T-helper 2 cell treated with Interferon-gamma antibody and Interleukin-4, amounts not matched to agents 100 ng/mL and 5 ng/mL, for 36 hours (primary cell): ENCODE measurements around the gene TMEM201. TPM values are rescaled to one million over a fixed set of nuclear protein-coding genes. Genes with fewer than 3 reads are reported as not detected.

Source experiments
- intact Hi-C: fragments of 100-400 bp; cut with micrococcal nuclease; formaldehyde crosslinking; loops from one replicate; pipeline ENCODE4 v1.15.1; 2023
- total RNA-seq: library from RNA; stranded (reverse); gene quantifications from 2 replicates; pipeline ENCODE4 v1.2.3, GENCODE V29; 2022

Gene TMEM201
- total RNA-seq, 1 donor from 2014 or later: 23.4 TPM

GRCh38 chr1:9599741-9600140 is 11.0 kb downstream of the TMEM201 start:
- intact Hi-C loops: no loop called here

- intact Hi-C loops: no loop called here
These were observed 12.4 kb downstream of the TMEM201 start for GRCh38 chr1:9600861-9601834.

- intact Hi-C loops: no loop called here
These were observed 13.5 kb downstream of the TMEM201 start for GRCh38 chr1:9601942-9602793.

GRCh38 chr1:9602794-9603167 is 14.1 kb downstream of the TMEM201 start:
- intact Hi-C loops: no loop called here

- intact Hi-C loops: no loop called here
These were observed 14.6 kb downstream of the TMEM201 start for GRCh38 chr1:9603307-9603706.

GRCh38 chr1:9603766-9604753 is 15.3 kb downstream of the TMEM201 start:
- intact Hi-C loops: no loop called here

- intact Hi-C loops: no loop called here
These were observed 16.1 kb downstream of the TMEM201 start for GRCh38 chr1:9604836-9605235.

DNA sequence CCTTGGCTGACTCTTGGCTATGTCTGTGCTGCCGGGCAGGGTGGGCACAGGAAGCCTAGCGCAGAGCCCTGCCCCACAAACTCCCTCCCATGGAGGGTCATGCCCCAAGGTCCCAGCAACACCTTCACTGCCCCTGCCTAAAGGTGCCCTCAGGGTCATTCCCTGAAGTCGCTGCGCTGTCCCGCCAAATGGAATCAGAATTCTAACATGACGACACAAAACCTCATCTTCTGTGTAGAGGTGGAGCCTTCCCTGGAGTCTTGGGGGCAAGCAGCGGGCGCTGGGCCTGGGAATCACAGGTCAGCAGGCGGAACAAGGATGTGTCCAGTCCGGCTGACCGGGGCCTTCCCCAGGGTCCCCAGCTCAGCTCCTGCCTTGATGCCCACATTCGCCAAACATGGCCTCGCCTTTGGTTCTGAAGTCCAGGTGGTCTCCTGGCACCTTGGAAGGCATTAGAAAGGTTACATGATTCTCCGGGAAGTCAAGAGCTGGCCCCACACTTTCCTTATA is 17.3 kb downstream of the TMEM201 start:
- intact Hi-C loops: no loop called here

DNA sequence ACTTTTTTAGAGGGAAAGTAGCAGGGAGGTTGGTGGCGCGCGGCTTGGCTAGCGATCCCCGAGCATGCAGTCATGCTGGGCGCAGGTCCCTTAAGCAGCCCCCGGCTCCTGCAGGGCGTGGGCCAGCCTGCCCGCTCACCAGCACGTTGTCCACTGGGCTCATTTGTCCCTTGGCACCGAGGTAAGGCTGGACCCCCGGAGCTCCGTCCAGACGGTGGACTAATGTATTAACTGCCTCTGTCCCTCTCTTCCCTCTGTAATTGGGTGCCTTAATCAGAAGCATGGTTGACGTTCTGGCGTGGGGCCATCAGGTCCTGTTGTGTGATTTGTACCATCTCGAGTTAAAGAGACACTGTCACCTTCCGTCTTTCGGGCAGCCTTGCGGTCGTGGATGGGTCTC is 17.7 kb downstream of the TMEM201 start:
- intact Hi-C loops: no loop called here

DNA sequence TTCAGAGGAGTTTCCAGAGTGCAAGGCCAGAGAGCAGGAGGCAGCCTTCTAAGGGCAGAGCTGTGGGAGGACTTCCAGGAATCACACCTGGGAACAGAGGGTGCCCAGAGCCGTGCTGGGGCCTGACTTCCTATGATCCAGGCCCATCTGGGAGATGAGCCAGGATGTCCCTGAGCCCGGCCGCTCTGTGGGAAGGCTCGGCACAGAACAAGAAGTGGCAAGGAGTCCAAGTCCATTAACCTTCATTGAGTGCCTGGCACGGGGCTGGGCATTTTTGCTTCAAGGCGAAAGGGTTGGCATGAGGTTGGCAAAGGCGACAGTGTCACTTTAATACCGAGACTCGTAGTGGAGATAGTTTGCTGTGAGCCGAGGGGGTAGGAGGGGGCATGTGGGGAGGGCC is 18.2 kb downstream of the TMEM201 start:
- intact Hi-C loops: no loop called here

- intact Hi-C loops: no loop called here
These were observed 18.6 kb downstream of the TMEM201 start for GRCh38 chr1:9607352-9607751.

GRCh38 chr1:9609998-9610397 is 21.3 kb downstream of the TMEM201 start:
- intact Hi-C loops: no loop called here

- intact Hi-C loops: no loop called here
These were observed 21.8 kb downstream of the TMEM201 start for GRCh38 chr1:9610548-9610947.

DNA sequence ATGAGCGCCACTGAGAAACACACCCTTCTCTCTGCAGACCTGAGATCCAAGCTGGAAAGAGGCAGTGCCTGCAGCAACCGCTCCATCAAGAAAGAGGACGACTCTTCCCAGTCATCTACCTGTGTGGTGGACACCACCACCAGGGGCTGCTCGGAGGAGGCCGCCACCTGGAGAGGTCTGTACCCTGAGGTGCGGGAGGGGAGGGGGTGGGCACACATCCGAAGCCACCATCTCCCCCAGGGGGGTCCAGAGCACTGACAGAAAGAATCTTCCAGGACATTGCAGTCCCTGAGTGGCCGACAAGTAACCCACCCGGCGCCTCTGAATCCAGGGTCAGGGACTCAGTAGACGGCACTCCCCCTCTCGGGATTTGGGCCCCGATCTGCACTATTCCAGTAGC is 23.0 kb downstream of the TMEM201 start:
- intact Hi-C loops: no loop called here

GRCh38 chr1:9612162-9612845 is 23.6 kb downstream of the TMEM201 start:
- intact Hi-C loops: no loop called here

DNA sequence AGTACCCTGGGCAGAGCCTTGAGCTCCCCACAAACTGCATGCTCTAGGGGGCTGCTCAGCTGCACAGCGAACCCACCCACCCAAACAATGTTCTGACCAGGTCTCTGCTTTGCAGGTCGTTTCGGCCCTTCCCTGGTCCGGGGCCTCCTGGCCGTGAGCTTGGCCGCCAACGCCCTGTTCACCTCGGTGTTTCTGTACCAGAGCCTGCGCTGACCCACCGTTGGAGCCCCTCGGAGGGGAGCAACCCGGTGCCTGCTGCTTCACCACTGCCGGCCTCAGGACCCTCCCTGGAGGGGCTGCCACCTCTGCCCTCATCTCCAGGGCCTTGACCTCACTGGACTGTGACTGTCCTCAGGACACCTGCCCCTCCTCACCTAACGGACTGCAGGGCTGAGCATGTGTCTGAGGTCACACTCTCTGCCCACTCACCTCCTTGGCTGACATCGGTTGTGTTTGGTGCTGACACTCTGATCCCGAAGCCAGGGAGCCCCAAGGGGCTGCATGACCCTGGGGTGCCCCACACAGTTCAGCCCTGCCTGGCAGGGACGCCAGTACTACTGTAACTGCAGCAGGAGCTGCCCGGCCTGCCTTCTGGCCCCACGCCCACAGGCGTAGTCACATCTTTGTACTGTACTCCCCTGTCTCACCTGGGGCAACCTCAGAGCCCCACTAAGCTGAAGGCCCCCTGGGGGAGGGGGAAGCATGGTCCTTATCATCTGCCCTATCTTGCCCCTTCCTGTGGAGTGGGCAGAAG is 24.3 kb downstream of the TMEM201 start:
- intact Hi-C loops: no loop called here

DNA sequence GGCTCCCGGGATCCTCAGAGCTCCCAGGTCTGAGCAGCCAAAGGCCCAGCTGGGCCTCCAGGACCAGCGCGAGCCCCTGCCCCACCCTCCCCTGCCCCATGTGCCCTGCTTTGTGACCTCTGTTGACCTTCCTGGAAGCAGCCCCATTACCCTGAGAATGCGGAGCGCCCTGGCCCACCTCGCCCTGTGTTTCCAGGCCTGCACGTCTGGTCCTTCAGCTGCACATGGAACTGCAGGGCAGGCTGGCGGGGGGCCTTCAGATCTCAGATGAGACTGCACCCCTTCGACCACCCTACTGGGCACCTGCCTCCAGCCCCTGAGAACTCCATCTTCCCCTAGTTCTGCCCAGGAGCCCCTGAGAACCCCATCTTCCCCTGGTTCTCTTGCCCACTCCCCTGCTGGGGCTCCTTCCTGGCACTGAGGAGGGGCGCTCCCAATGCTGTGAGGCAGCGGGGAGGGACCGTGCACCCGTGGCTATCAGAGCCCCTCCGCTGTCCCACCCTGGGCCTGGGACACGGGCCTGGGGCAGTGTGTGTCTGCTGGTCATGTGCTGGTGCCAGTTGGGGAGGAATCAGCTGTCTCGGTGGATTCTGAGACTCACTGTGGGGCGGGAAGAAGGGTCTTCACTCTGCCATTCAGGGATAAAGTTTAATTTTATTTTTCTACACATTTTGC is 25.1 kb downstream of the TMEM201 start:
- intact Hi-C loops: no loop called here

GRCh38 chr1:9615316-9616063 is 26.8 kb downstream of the TMEM201 start:
- intact Hi-C loops: no loop called here
